Right lobe of liver (tissue), 6 donors: ENCODE results near the gene ATP10A. TPM values are rescaled to one million over a fixed set of nuclear protein-coding genes. Genes with fewer than 3 reads are reported as not detected.

ENCODE experiments used
- ATAC-seq, 4 donors: fragments of 200-7000 bp; cut with Tn5 transposase; one replicate each; pipeline ENCODE4 v1.9.1; 2020; ENCODE audit warnings: mild to moderate bottlenecking in 4 of 4, moderate library complexity in 4 of 4
- DNase-seq, 3 donors: peaks; one replicate each; pipeline ENCODE4 v3.0.0-alpha.2; 2020
- H3K27ac ChIP-seq, 3 donors: fragments of 200-600 bp; one replicate each; pipeline ENCODE4 v1.8.0; 2022
- H3K27me3 ChIP-seq, 2 donors: fragments of 200-600 bp; one replicate each; pipeline ENCODE4 v1.8.0; 2022
- H3K36me3 ChIP-seq, 4 donors: fragments of 200-600 bp; sonication (generic) in 1 of 4; one replicate each; pipeline versions ENCODE4 v1.5.1 to v1.8.0; 2017 to 2022; ENCODE audit warnings: control low read depth in 1 of 4
- H3K4me1 ChIP-seq, 4 donors: fragments of 200-600 bp; sonication (generic) in 1 of 4; one replicate each; pipeline versions ENCODE4 v1.5.1 to v1.8.0; 2017 to 2022; ENCODE audit warnings: control low read depth in 1 of 4
- H3K4me3 ChIP-seq, 3 donors: fragments of 200-600 bp; one replicate each; pipeline ENCODE4 v1.8.0; 2022
- H3K9me3 ChIP-seq, 4 donors: fragments of 200-600 bp; sonication (generic) in 1 of 4; one replicate each; pipeline versions ENCODE4 v1.5.1 to v1.8.0; 2017 to 2022; ENCODE audit warnings: control low read depth in 1 of 4
- CTCF ChIP-seq, 4 donors: fragments of 200-600 bp in 3 of 4; fragments of 450-650 bp in 1 of 4; IDR thresholded peaks; one replicate each; pipeline versions ENCODE4 v1.5.1 to v1.8.0; 2016 to 2022; ENCODE audit warnings: antibody characterized with exemption in 4 of 4, mild to moderate bottlenecking in 2 of 4
- POLR2A ChIP-seq: fragments of 450-650 bp; IDR thresholded peaks from one replicate; pipeline ENCODE4 v1.6.1; 2017; ENCODE audit warnings: antibody characterized with exemption, mild to moderate bottlenecking
- WGBS: methylation state at CpG from one replicate; pipeline ENCODE4 v1.1.6; 2018; ENCODE audit warnings: low coverage, low lambda C conversion rate; ENCODE audit not compliant: insufficient coverage; ENCODE audit errors: missing lambda C conversion rate; 5-methylcytosine and 5-hydroxymethylcytosine counted together
- intact Hi-C, 2 donors: fragments of 100-400 bp; cut with DNase I; formaldehyde crosslinking; loops; one replicate each; pipeline versions ENCODE4 v1.11.2 to v1.14.1; 2022
- total RNA-seq, 6 experiments: library from RNA; depleted of rRNA in 2 of 6; stranded (reverse); fragments of >200 nt in 2 of 6; fragmentation: NEBNext Ultra II Directional in 3 of 6; extraction: Animal tissue kit (Norgen Biotek cat#: 25700) in 3 of 6; gene quantifications; one replicate each; pipeline versions ENCODE4 v1.1.0 to v1.2.4, GENCODE V29; 2016 to 2023
- donor health status: DM: no; HTN: yes; CAD: no.
- donor health status: DM: no; HTN: no; CAD: no.
- donor health status: DM: no; HTN: no; CAD: no.
- donor health status: DM: no; HTN: yes; CAD: no.
- donor health status: DM: no; HTN: yes; CAD: no.

ATP10A gene
- total RNA-seq, 6 experiments from 2014 or later = 0.15 to 1.00 (median 0.34) TPM

DNA sequence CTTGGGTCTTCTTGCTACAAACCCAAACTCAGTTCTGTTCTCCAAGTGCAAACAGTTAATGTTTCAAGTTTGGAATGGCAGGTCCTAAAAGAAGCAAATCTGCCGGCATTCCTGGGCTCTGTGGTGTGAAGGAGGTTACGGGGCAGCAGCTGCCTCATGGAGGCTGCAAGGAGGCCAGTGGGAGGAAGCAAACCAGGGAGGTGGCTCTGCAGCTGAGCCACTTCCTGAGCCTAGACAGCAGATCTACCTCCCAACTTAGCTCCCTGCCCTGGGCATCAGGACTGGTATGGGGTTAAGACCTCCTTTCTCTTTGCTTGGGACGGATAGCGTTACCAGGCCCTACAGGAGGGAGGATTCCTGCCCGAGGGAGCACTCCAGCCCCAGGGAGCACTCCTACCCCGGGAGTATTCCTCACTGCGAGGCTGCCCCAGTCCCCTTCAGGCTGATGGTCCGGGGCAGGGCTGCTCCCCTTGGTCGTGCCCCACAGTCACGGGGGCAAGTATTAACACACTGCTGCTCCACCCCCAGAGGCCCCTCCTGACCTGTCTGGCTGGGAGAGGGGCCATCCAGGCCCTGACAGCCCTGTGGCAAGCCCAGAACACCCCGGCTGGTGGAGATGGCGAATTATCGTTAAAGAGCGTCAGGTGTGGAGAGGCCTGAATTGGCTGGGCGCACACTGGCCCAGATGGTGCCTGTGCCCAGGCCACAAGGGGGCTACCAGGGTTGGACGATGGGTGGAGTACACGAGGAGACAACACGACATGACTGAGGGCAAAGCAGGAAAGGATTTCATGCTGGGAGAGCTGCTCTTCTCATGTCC, 129.9 kb downstream of the ATP10A start:
- TF ChIP-seq POLR2A (no peak), CTCF (IDR thresholded peaks at IDR 0.05) (no peak)
- Histone ChIP-seq H3K4me1 (no peaks in the 10 kb centered on the region), H3K9me3 (no peaks in the 10 kb centered on the region), H3K36me3 (no peaks in the 10 kb centered on the region), H3K27me3 (no peaks in the 10 kb centered on the region), H3K27ac (no peak overlapping the region), H3K4me3 (no peak overlapping the region)
- intact Hi-C loops = no loop called here
- DNase-seq (peak in 1 of 3 donors; percentile 35), ATAC-seq (peak in 1 of 4 donors; percentile 7)
- WGBS = 33% methylated on average over 2 of the region's 18 CpGs

- peak in 1 of 3 donors; percentile 11 for DNase-seq
- 69% methylated on average over 5 of the region's 6 CpGs for WGBS
- no peak for TF ChIP-seq POLR2A
- TF ChIP-seq CTCF (IDR thresholded peaks at IDR 0.05) = no peak
- no peak for ATAC-seq
- intact Hi-C loops = no loop called here
- H3K4me3 ChIP-seq = no peak overlapping the region
- no peaks in the 10 kb centered on the region for H3K36me3 ChIP-seq
- H3K27me3 ChIP-seq = no peaks in the 10 kb centered on the region
- H3K9me3 ChIP-seq = no peaks in the 10 kb centered on the region
- H3K4me1 ChIP-seq = no peaks in the 10 kb centered on the region
- no peak overlapping the region for H3K27ac ChIP-seq
Measured at GRCh38 chr15:25732191-25732590, 130.9 kb downstream of the ATP10A start.

- ATAC-seq (no peak), DNase-seq (peak in 1 of 3 donors; percentile 8)
- H3K4me3 ChIP-seq = no peak overlapping the region
- no peaks in the 10 kb centered on the region for H3K27me3 ChIP-seq
- no peak for TF ChIP-seq POLR2A
- TF ChIP-seq CTCF (IDR thresholded peaks at IDR 0.05) = no peak
- 80% methylated on average over 1 of the region's 2 CpGs for WGBS
- intact Hi-C loops = no loop called here
- no peak overlapping the region for H3K27ac ChIP-seq
- no peaks in the 10 kb centered on the region for H3K36me3 ChIP-seq
- H3K4me1 ChIP-seq = no peaks in the 10 kb centered on the region
- H3K9me3 ChIP-seq = no peaks in the 10 kb centered on the region
Measured at GRCh38 chr15:25731411-25731810, 131.7 kb downstream of the ATP10A start.

GRCh38 chr15:25730918-25731317, 132.2 kb downstream of the ATP10A start:
- H3K4me1 ChIP-seq = no peaks in the 10 kb centered on the region
- H3K9me3 ChIP-seq = no peaks in the 10 kb centered on the region
- no peak for TF ChIP-seq POLR2A
- TF ChIP-seq CTCF (IDR thresholded peaks at IDR 0.05) = no peak
- no peak overlapping the region for H3K27ac ChIP-seq
- WGBS = 86% methylated on average over 2 of the region's 6 CpGs
- no peaks in the 10 kb centered on the region for H3K36me3 ChIP-seq
- no peak overlapping the region for H3K4me3 ChIP-seq
- no peak for ATAC-seq
- peak in 1 of 3 donors; percentile 13 for DNase-seq
- no peaks in the 10 kb centered on the region for H3K27me3 ChIP-seq
- intact Hi-C loops = no loop called here
